ENCODE data around the gene ACTR3.
A peak's percentile ranks its signal among the peaks of the same experiment; 100 is the strongest.

ACTR3 gene

GRCh38 chr2:113876503-113877387 is 13.1 kb upstream of the ACTR3 start:
- DNase-seq = peak; percentile 42 to 67

- no peak for DNase-seq
These were observed 11.9 kb upstream of the ACTR3 start for GRCh38 chr2:113877711-113878598.

GRCh38 chr2:113878743-113879142 is 11.1 kb upstream of the ACTR3 start:
- DNase-seq = no peak

- no peak for DNase-seq
These were observed 10.4 kb upstream of the ACTR3 start for GRCh38 chr2:113879457-113879856.

- DNase-seq = peak; percentile 28 to 39
These were observed 3.3 kb upstream of the ACTR3 start for GRCh38 chr2:113886479-113887008.

GRCh38 chr2:113887009-113887792 is 2.7 kb upstream of the ACTR3 start:
- no peak for DNase-seq

GRCh38 chr2:113888641-113889470 is 1.0 kb upstream of the ACTR3 start:
- no peak for DNase-seq

GRCh38 chr2:113890253-113891235 is 655 bp downstream of the ACTR3 start:
- DNase-seq = peak; percentile 44 to 55

- DNase-seq = no peak
These were observed 1.5 kb downstream of the ACTR3 start for GRCh38 chr2:113891265-113891959.

GRCh38 chr2:113892004-113892710 is 2.3 kb downstream of the ACTR3 start:
- DNase-seq = no peak

- DNase-seq = no peak
These were observed 4.4 kb downstream of the ACTR3 start for GRCh38 chr2:113894156-113894743.

GRCh38 chr2:113895301-113895700 is 5.4 kb downstream of the ACTR3 start:
- DNase-seq = no peak

- no peak for DNase-seq
These were observed 6.1 kb downstream of the ACTR3 start for GRCh38 chr2:113895819-113896563.

- no peak for DNase-seq
These were observed 6.9 kb downstream of the ACTR3 start for GRCh38 chr2:113896791-113897190.

GRCh38 chr2:113898081-113898480 is 8.2 kb downstream of the ACTR3 start:
- DNase-seq = no peak

- DNase-seq = no peak
These were observed 9.3 kb downstream of the ACTR3 start for GRCh38 chr2:113899166-113899565.

- no peak for DNase-seq
These were observed 12.1 kb downstream of the ACTR3 start for GRCh38 chr2:113901943-113902342.

GRCh38 chr2:113905886-113906285 is 16.0 kb downstream of the ACTR3 start:
- no peak for DNase-seq
